ENCODE measurements around the gene SLC22A6.
"Not testable (repeated sequence)": the region's sequence is repeated elsewhere in the genome, so short reads cannot be mapped to it uniquely, and the experiment has no call there.

SLC22A6 gene

DNA sequence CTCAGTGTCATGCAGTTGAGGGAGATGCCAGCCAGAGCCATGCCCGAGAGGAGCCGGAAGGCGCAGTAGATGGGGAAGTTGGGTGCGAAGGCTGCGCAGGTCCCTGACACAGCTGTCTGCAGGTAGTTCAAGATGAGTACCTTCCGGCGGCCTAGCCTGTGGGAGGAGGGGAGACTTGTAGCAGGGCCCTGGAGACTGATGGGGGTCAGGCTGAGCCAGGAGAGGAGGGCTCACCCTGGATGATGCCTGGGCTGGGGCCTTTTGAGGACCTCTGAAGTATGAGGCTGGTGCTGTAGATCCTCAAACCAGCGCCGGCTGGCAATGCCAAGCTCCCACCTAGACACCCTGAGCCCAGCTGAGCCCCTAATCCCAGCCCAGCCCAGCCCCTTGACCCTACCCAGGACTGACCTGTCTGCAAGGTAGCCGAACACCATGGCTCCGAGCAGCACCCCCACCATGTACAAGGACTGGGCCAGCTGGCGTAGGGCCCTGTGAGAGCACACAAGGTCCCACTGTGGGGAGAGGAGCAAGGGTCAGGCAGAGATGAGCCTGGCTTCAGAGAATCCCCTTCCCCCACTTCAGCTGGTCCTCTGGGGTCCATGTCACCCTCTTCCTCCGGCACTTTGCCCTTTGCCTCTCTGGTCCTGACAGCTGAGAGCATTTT lies 1.1 kb downstream of the SLC22A6 start:
- DNase-seq: no peak

DNA sequence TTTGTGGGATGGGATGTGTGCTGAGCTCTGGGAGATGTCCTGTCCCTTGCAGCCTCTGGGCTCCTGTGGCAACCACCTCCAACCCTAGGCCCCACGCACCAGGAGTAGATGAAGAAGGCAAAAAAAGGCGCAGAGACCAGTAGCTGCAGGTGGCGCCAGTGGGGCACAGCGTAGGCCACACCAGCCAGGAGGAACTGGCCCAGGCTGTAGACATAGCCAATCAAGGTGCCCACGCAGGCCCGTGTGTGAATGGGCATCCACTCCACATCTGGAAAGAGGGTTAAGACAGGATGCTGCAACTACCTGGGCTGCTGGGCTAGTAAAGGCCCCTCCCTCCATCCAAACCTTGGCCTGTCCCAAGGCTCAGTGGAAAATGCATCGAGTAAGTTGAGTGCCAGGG lies 3.0 kb downstream of the SLC22A6 start:
- no peak for DNase-seq

DNA sequence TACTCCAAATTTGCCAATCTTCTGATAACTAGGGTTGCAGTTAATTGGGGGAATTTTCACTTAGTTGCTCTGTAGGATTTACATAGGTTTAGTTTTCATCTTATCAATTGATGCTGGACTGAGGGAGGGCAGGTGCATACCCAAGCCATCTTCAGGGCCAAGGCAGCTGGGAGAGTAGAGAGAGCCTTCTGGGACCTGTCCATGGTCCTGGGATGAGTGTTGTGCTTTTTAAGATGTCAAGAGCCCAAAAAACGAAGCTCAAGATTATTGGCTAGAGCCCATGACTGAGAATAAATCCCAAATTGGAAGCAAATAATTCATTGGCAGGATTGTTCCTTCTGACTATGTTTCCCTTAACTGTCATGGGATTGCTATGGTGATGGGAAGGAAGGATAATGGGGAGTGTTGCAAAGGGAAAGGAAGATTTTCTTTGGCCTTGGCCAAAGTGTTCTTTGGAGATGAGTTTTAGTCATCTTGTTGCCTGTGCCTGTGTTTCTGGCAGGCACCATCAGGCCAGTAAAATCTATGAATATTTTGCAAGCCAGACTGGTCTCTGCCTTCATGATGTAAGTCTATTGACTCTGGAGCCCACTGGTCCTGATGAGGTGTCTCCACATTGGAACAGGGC lies 4.5 kb downstream of the SLC22A6 start:
- DNase-seq: no peak

DNA sequence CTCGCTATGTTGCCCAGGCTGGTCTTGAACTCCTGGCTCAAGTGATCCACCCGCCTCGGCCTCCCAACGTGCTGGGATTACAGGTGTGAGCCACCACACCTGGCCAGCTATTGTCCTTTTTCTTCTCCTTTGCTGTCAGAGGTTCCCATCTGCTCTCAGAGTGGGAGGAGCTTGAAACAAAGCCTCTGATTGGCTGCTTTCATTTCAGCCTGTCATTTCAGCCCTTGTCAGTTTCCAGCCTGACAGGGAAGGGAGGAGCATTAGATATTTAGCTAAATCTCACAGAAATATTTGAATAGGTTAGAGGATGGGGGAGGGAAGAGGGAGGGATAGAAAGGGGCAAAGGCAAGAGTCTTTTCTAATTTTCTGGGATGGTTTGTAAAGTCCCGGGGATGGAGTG lies 8.7 kb downstream of the SLC22A6 start:
- DNase-seq: no peak

DNA sequence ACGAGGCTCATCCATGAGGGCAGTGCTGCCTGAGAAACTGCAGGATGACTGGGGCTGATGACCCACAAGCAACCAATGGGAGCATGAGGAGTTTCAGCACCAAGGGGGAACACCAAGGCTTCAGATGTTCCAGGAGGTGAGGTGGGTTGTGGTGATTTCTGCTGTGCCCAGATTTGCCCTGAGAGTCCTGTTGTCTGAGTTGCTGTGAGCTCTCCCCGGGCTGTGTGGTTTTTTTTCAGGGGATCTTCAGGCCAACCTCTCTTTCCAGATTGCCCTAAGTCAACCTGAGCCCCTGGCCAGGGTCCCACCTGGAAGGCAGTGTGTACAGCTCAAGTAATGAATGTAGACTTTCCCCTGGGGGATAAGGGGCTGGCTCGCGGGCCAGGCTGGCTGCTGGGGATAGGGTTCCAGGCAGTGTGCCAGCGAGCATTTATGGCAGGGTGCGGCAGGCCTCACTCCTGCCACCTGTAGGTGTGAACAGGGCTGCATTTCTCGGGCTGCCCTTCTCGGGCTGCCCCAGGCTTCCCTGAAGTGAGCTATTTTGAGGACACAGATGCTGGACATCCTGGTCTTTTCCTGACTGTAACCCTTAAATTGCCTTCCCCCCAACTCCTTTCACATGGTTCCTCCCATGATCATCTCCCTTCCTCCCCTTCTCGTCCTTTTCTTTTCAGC lies 9.8 kb downstream of the SLC22A6 start:
- peak; percentile 20 for DNase-seq

DNA sequence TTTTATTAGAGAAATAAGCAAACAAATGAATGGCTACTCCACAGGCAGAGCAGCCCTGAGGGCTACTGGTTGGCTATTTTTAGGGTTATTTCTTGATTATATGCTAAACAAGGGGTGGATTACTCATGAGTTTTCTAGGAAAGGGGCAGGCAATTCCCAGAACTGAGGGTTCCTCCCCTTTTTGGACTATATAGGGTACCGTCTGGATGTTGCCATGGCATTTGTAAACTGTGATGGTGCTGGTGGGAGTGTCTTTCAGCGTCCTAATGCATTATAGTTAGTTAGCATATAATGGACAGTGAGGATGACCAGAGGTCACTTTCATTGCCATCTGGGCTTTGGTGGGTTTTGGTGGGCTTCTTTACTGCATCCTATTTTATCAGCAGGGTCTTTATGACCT lies 19.2 kb downstream of the SLC22A6 start:
- no peak for DNase-seq

DNA sequence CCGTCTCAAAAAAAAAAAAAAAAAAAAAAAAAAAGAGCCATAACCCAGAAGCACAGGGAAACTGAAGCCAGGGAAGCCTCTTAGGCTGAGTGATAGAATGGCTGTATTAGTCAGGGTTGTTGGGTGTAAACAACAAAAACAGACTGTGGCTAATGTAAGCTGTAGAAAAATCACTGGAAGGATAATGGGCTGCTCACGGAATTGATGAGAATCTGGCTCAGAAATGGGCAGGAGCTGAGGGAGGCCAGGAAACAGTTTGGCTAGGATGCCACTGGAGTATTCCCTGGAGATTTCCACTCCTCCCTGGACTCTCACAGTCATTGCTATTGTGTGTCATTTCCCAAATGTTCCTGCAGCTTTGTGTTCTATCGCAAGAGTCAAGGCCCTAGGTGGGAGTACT lies 22.4 kb downstream of the SLC22A6 start:
- DNase-seq: no peak

DNA sequence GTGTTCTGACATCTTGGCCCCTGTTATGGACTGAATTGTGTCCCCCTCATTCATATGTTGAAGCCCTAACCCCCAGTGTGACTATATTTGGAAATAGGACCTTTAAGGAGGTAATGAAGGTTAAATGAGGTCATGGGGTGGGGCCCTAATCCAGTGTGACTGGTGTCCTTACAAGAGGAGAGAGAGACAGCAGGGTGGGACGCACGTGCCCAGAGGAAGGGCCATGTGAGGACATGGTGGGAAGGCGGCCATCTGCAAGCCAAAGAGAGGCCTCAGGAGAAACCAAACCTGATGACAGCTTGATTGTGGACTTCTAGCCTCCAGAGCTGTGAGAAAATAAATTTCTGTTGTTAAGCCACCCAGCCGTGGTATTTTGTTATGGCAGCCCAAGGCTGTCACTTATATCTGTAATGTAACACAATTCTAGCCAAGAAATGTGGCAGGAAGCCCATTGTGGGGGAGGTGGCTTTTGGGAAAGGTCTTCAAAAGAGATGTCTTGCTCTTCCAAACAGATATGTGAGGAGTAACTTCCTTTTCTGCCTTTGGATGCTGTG lies 23.7 kb downstream of the SLC22A6 start:
- DNase-seq: no peak

DNA sequence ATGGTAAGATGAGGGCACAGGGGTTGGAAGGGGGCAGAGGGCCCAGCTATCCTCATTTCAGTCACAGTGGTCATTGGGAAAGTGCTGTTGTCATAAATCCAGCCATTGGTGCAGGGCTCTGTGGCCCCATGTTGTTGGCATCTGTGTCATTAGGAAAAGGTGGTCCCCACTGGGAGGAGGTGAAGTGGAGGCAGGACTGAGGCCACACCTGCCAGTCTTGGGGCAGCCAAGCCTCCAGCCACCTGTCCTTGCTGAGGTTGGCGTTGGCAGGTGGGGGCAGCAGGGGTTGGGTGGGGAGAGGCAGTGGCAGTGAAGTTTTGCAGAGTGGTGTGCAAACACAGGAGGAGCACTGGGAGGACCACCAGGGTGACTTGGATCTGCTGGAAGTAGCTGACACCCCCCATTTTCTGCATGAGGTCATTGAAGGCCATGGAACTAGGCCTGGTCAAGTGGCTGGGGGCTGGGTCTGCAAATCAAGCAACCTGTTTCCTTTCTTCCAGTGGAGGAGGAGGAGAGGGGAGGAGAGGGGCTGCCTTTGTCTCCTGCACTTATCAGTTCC lies 25.3 kb downstream of the SLC22A6 start:
- DNase-seq: no peak

DNA sequence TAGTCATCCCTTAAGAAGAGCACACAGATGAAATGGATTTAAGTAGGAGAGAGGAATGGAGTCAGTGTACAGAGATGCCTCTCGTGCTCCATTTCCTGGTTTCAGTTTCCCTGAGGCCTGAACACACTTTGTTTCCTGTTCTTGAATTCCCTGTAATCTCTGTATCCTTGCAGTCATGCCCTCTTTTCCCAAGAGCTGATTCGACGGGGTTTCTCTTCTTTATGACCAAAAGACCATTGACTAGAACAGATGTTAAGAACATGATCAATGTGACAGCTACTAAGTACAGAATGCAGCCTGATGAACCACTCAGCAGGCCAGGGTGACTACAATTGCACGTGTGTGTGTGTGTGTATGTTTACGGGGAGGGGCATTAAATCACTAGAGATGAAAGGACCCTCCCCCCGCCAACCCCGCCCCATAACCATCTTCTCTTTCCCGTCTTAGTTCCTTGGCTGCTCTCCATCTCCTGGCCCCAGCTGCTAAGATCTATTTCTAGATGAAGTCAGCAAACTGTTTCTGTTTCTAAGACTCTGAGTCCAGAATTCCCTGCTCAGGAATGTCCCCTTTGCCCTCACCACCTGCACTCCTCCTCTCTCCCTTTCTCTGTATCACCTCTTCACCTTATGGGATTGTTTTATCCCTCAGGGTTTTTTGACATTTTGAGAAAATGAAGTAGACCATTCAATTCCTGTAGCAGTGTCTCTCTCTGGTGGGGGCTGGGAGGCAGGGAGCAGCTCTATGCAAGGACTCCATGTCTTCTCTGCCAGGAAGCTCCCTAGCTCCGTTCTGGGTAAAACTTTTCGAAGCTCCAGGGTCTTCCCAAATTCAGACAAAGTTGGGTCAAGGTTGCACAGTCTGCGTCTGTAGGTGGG lies 26.0 kb downstream of the SLC22A6 start:
- peak; percentile 39 for DNase-seq

DNA sequence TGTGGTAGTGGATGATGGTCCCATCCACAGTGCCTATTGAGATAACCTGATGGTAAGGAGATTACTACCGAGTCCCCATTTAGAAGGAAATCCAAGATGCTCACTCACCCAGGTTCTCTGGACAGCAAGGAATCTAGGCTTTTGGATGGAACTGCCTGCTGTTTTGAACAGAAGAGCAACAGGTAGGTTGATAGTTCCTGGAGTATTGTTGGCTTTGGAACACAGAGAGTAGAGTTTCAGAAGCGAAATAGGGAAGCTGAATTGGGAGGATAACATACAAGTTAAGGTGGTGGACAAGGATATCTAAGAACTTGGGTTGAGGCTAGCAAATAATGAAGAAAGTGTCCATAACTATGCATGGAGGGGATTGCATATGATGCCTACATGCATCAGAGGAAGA lies 27.6 kb downstream of the SLC22A6 start:
- DNase-seq: no peak

DNA sequence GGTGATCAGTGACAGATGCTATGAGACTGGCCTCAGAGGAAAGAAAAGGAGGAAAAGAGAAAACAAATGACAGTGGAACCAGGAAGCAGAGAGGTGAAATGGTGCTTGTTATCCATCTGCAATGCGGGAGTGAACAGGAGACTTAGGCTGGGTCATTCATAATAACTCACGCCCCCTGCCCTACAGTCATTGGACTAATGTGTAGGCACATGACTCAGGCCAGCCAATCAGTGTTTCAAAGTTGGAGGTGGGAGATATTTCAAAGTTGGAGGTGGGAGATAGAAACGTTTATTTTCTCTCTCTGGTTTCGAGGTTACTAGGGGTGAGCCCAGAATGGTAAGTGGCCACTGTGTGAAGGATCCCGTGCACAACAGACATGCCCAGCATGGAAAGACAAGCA lies 30.3 kb downstream of the SLC22A6 start:
- DNase-seq: no peak

DNA sequence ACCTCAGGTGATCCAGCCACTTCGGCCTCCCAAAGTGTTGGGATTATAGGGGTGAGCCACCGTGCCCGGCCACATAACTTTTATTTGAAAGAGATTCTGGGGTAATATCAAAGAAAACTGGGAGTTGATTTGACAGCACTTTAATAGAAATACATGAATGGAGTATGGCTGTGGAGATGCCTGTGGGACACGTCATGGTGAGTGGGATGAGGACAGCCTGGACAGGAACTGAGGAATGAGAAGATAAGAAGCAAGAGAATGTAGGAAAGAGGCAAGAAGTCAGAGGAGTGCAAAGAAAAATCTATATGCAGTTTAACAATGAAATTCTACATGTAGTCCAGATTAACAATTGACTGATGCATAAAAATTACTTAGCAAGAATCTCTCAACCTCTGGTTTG lies 31.0 kb downstream of the SLC22A6 start:
- no peak for DNase-seq

DNA sequence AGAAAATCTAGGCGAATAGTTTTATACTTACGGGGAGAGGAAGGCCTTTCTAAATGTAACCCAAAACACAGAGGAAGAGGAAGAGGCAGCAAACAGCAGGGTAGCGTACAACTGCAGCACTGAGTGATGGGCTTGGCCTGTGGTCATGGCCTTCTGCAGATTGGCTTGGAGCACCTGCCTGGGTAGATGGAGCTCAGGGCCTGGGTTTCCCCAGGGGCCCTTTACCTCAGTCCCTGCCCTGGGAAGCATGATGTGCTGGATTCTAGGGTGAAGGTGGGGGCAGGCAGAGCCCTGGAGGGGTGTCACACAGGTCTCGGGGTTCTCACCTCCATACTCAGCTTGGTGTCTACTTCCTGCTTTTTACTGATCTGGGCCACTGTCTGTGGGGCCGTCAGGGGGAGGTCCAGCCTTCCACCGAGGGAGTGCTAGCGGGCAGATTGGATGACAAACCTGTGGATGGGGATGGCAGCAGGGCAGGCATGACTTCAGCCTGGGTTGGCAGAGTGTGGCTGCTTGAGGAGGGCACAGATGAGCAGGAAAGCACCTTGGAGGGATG lies 35.9 kb downstream of the SLC22A6 start:
- DNase-seq: no peak

DNA sequence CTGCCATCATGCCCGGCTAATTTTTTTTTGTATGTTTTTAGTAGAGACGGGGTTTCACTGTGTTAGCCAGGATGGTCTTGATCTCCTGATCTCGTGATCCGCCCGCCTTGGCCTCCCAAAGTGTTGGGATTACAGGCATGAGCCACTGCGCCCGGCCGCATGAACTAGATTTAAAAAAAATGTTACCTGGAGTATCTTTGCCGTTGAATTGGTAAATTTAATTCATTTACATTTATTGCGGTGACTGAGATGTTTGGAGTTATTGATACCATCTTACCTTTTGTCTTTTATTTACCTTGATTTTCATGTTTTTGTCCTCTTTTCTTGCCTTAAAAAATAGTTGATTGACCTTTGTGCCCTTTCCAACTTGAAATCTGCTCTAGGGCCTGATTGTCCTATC lies 39.2 kb downstream of the SLC22A6 start:
- not testable (repeated sequence) for DNase-seq

DNA sequence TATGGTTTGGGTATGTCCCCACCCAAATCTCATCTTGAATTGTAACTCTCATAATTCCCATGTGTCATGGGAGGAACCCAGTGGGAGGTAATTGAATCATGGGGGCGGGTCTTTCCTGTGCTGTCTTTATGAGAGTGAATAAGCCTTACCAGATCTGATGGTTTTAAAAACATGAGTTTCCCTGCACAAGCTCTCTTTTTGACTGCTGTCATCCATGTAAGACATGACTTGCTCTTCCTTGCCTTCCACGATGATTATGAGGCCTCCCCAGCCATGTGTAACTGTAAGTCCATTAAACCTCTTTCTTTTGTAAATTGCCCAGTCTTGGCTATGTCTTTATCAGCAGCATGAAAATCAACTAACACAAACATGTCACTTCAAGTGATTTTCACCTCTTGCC lies 47.2 kb downstream of the SLC22A6 start:
- not testable (repeated sequence) for DNase-seq

DNA sequence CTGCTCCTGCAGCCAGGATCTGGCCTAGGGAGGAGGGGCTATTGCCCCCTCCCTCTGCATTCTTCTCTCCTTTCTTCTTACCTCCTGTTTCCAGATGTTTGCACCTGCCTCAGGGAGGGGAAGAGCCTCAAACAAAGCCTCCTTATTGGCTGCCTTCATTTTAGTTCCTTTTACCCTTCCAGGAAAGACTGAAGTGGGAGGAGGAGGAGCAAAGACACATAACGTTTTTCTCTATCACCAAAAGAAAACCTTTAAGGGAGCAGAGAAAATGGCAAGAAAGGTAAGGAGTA lies 50.3 kb downstream of the SLC22A6 start:
- no peak for DNase-seq

DNA sequence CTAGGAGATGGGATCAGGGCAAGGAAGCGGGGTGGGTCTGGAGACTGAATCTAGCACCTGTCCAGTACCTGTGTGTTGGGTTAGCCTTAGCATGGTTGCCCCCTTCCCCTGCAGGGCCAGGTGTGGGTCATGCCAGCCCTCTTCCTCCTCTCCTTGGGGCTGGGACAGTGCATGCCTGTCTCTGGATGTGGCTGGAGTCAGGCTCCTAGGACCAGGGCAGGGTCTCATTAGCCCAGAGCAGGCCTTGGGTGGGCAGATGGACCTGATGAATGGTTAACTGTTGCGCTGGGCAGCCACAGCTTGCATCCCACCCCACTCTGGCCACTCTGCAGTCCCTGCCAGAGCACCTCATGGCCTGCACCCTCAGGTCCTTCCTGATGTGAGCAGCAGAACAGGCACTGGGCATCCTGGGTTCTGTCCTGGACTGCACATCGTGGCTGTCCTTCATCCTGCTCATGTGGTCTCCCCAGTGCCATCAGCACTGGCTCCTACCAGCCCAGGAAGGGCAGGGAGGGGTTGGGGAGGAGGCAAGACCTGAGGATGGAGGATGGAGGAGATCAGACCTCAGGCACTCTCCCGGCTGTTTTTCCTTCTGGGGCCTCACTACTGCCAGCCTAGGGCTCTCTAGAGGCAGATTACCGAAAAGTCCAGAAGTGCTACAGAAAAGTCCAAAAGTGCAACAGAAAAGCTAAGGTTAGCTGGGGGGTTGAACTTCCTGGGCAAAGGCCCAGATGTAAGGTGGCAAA lies 50.8 kb downstream of the SLC22A6 start:
- no peak for DNase-seq

DNA sequence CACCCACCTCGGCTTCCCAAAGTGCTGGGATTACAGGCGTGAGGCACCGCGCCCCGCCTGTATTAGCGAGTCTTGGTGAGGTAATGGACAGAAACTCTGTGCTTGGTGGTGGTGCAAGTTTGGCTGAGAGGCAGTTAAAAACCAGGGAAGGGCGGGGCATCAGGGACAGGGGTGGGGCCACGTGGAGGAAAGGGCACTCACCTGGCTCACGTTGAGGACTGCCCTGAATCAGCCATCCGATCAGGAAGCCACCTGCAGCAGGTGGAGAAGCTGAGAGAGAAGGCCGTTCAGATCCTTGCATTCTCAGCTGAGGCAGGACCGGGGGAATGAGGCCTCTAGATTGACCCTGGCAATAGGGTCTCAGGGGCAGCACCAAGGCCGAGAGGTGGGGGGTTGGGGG lies 51.5 kb downstream of the SLC22A6 start:
- no peak for DNase-seq

DNA sequence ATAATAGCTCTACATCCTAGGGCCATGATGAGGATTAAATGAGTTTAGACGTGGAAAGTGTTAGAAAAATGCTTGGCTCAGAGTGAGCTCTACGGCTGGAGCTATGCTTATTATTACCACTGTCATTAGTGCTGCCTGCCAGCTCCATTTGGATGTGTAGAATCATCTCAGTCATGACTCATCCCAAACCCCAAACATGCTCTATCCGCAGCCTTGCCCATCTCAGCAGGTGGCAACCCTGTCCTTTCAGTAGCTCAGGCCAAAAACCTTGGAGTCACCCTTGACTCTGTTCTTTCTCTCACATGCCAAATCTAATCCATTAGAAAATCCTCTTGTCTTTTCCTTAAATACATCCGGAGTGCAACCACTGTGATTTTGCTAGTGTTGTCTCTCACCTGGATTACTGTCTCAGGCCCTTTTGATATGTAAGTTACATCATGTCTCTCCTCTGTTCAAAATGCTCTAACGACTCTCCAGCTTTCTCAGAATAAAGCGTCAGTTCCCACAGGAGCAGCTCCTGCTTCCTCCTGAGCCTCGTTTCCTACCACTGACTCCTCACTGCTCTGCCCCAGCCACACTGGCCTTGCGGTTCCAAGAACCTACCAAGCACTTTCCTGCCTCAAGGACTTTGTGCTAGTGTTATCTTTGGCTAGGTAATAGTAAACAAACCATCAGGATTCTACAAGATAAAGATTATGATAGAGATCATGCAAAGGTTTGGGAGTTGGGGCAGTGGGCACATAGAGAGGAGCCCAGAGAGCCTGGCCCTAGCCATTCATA lies 53.1 kb downstream of the SLC22A6 start:
- DNase-seq: peak; percentile 18

DNA sequence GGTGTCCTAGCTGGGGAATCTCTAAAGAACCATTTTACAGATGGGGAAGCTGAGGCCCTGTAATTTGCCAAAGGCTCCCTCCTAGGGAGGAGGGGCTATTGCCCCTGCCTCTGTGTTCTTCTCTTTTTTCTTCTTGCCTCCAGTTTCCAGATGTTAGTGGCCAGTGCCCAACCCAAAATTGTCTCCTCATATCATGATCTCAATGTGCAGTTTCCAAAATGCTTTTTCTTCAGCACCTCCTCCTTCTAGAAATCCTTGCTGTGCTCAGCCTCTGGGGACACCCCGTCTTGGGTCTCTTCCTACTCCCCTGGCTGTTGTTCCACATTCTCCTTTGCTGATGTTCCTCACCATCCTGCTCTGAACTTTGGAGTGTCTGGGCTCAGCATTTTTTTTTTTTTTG lies 54.1 kb downstream of the SLC22A6 start:
- DNase-seq: no peak
